ENCODE results near the gene SLC45A2.

The SLC45A2 gene

DNA sequence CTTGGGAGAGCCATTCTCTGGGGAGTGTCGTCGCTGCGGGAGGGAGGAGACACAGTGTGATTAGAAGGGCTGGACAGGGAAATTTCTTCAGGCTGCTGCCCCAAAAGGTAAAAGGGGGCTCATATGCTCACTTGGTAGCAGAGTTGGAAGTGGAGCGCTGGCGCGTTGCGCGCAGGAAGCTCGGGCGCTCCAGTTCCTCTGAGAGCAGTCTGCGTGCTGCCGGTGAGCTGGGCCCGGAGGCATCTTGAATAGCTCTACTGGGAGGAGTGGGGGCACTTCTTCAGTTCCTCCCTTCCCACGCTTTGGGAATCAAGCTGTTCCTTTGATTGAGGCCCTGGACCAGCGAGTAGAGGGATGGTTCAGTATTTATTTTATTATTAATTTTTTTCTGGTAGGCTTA is 45.6 kb downstream of the SLC45A2 start:
- Histone ChIP-seq H3K4me3 (ENCODE audit: low read length in 2 of 2) (no peak overlapping the region), H3K9me3 (ENCODE audit: control insufficient read depth in 2 of 2, low read length in 2 of 2) (no peaks in the 10 kb centered on the region), H3K36me3 (ENCODE audit: control insufficient read depth in 2 of 2, insufficient read depth in 2 of 2, low read length in 2 of 2) (no peaks in the 10 kb centered on the region), H3K27me3 (ENCODE audit: control insufficient read depth in 1 of 2, insufficient read depth in 2 of 2, low read length in 2 of 2) (peaks cover 34 to 45% of the 10 kb centered on the region in 2 donors), H3K4me1 (ENCODE audit: control insufficient read depth, insufficient read depth, low read length) (peaks cover 20% of the 10 kb centered on the region), H3K27ac (ENCODE audit: low read length) (no peak overlapping the region), H3K9ac (ENCODE audit: low read length in 2 of 2) (no peak overlapping the region)

DNA sequence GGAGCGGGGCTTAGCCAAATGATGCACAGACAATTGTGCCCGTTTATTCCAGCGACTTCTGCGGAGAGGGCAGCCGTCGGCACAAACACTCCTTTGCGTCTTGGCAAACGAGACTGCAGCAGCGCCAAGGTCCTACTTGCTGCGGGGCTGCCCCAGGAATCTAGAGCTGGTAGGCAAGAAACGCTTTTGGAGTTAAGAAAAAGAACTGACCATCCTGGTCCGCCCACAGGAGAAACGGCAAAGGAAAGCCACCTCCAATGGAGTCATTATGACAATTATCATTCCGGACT is 46.0 kb downstream of the SLC45A2 start:
- Histone ChIP-seq H3K4me1 (ENCODE audit: control insufficient read depth, insufficient read depth, low read length) (peaks cover 20% of the 10 kb centered on the region), H3K36me3 (ENCODE audit: control insufficient read depth in 2 of 2, insufficient read depth in 2 of 2, low read length in 2 of 2) (no peaks in the 10 kb centered on the region), H3K27ac (ENCODE audit: low read length) (no peak overlapping the region), H3K4me3 (ENCODE audit: low read length in 2 of 2) (no peak overlapping the region), H3K9ac (ENCODE audit: low read length in 2 of 2) (no peak overlapping the region), H3K9me3 (ENCODE audit: control insufficient read depth in 2 of 2, low read length in 2 of 2) (no peaks in the 10 kb centered on the region), H3K27me3 (ENCODE audit: control insufficient read depth in 1 of 2, insufficient read depth in 2 of 2, low read length in 2 of 2) (peaks cover 34 to 45% of the 10 kb centered on the region in 2 donors)

DNA sequence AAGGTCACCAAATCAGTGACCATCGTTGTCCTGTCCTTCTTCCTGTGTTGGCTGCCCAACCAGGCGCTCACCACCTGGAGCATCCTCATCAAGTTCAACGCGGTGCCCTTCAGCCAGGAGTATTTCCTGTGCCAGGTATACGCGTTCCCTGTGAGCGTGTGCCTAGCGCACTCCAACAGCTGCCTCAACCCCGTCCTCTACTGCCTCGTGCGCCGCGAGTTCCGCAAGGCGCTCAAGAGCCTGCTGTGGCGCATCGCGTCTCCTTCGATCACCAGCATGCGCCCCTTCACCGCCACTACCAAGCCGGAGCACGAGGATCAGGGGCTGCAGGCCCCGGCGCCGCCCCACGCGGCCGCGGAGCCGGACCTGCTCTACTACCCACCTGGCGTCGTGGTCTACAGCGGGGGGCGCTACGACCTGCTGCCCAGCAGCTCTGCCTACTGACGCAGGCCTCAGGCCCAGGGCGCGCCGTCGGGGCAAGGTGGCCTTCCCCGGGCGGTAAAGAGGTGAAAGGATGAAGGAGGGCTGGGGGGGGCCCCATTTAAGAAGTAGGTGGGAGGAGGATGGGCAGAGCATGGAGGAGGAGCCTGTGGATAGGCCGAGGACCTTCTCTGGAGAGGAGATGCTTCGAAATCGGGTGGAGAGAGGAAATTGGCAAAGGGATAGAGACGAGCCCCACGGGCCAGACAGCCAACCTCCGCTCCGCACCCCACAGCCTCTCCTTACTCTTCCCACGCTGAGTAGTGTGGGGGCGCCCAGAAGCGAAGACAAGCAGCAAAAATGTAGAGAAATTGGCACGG is 46.6 kb downstream of the SLC45A2 start:
- H3K4me3 ChIP-seq (ENCODE audit: low read length in 2 of 2), result no peak overlapping the region
- no peak overlapping the region for H3K27ac ChIP-seq (ENCODE audit: low read length)
- H3K36me3 ChIP-seq (ENCODE audit: control insufficient read depth in 2 of 2, insufficient read depth in 2 of 2, low read length in 2 of 2), result no peaks in the 10 kb centered on the region
- H3K27me3 ChIP-seq (ENCODE audit: control insufficient read depth in 1 of 2, insufficient read depth in 2 of 2, low read length in 2 of 2), result peaks cover 34 to 45% of the 10 kb centered on the region in 2 donors
- H3K9me3 ChIP-seq (ENCODE audit: control insufficient read depth in 2 of 2, low read length in 2 of 2), result no peaks in the 10 kb centered on the region
- no peak overlapping the region for H3K9ac ChIP-seq (ENCODE audit: low read length in 2 of 2)
- peaks cover 20% of the 10 kb centered on the region for H3K4me1 ChIP-seq (ENCODE audit: control insufficient read depth, insufficient read depth, low read length)

DNA sequence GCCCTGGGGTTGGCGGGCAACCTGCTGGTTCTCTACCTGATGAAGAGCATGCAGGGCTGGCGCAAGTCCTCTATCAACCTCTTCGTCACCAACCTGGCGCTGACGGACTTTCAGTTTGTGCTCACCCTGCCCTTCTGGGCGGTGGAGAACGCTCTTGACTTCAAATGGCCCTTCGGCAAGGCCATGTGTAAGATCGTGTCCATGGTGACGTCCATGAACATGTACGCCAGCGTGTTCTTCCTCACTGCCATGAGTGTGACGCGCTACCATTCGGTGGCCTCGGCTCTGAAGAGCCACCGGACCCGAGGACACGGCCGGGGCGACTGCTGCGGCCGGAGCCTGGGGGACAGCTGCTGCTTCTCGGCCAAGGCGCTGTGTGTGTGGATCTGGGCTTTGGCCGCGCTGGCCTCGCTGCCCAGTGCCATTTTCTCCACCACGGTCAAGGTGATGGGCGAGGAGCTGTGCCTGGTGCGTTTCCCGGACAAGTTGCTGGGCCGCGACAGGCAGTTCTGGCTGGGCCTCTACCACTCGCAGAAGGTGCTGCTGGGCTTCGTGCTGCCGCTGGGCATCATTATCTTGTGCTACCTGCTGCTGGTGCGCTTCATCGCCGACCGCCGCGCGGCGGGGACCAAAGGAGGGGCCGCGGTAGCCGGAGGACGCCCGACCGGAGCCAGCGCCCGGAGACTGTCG is 47.3 kb downstream of the SLC45A2 start:
- H3K4me1 ChIP-seq (ENCODE audit: control insufficient read depth, insufficient read depth, low read length), result peaks cover 20% of the 10 kb centered on the region
- no peak overlapping the region for H3K27ac ChIP-seq (ENCODE audit: low read length)
- H3K4me3 ChIP-seq (ENCODE audit: low read length in 2 of 2), result peak overlapping the region; percentile 47 to 73
- no peaks in the 10 kb centered on the region for H3K36me3 ChIP-seq (ENCODE audit: control insufficient read depth in 2 of 2, insufficient read depth in 2 of 2, low read length in 2 of 2)
- no peaks in the 10 kb centered on the region for H3K9me3 ChIP-seq (ENCODE audit: control insufficient read depth in 2 of 2, low read length in 2 of 2)
- H3K9ac ChIP-seq (ENCODE audit: low read length in 2 of 2), result no peak overlapping the region
- H3K27me3 ChIP-seq (ENCODE audit: control insufficient read depth in 1 of 2, insufficient read depth in 2 of 2, low read length in 2 of 2), result peaks cover 34 to 42% of the 10 kb centered on the region in 2 donors

DNA sequence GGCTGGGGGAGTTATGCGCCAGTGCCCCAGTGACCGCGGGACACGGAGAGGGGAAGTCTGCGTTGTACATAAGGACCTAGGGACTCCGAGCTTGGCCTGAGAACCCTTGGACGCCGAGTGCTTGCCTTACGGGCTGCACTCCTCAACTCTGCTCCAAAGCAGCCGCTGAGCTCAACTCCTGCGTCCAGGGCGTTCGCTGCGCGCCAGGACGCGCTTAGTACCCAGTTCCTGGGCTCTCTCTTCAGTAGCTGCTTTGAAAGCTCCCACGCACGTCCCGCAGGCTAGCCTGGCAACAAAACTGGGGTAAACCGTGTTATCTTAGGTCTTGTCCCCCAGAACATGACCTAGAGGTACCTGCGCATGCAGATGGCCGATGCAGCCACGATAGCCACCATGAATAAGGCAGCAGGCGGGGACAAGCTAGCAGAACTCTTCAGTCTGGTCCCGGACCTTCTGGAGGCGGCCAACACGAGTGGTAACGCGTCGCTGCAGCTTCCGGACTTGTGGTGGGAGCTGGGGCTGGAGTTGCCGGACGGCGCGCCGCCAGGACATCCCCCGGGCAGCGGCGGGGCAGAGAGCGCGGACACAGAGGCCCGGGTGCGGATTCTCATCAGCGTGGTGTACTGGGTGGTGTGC is 48.0 kb downstream of the SLC45A2 start, which contains the start of gene RXFP3:
TSS of gene RXFP3 (plus strand) at position 6 of the 636 bp plus-strand sequence. CDS start at position 361, 355 bp downstream.
- H3K9me3 ChIP-seq (ENCODE audit: control insufficient read depth in 2 of 2, low read length in 2 of 2), result no peaks in the 10 kb centered on the region
- no peaks in the 10 kb centered on the region for H3K36me3 ChIP-seq (ENCODE audit: control insufficient read depth in 2 of 2, insufficient read depth in 2 of 2, low read length in 2 of 2)
- H3K27ac ChIP-seq (ENCODE audit: low read length), result no peak within 1 kb of the TSS
- no peak within 1 kb of the TSS for H3K9ac ChIP-seq (ENCODE audit: low read length in 2 of 2)
- H3K27me3 ChIP-seq (ENCODE audit: control insufficient read depth in 1 of 2, insufficient read depth in 2 of 2, low read length in 2 of 2), result peaks cover 34 to 36% of the 10 kb centered on the region in 2 donors
- peak within 1 kb of the TSS; percentile 47 to 73 for H3K4me3 ChIP-seq (ENCODE audit: low read length in 2 of 2)
- H3K4me1 ChIP-seq (ENCODE audit: control insufficient read depth, insufficient read depth, low read length), result peaks cover 20% of the 10 kb centered on the region

DNA sequence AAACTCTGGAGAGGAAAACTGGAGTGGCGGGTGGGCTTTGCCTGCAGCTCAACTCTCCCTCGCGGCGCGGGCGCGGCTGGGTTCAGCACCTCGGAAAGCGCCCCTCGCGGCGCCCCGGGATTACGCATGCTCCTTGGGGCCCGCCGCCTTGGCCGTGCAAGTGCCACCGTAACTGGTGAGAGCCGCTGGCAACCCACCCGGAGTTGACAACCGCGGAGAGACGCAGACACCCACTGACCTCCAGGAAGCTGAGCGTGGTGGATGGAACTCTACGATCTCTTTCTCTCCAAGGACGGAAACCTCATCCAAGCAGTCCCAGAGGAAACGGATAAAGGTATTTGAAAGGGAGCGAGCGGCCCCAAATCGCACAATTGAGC is 48.5 kb downstream of the SLC45A2 start:
- H3K27ac ChIP-seq (ENCODE audit: low read length), result no peak overlapping the region
- peaks cover 20% of the 10 kb centered on the region for H3K4me1 ChIP-seq (ENCODE audit: control insufficient read depth, insufficient read depth, low read length)
- peak overlapping the region; percentile 47 to 73 for H3K4me3 ChIP-seq (ENCODE audit: low read length in 2 of 2)
- H3K9me3 ChIP-seq (ENCODE audit: control insufficient read depth in 2 of 2, low read length in 2 of 2), result no peaks in the 10 kb centered on the region
- H3K27me3 ChIP-seq (ENCODE audit: control insufficient read depth in 1 of 2, insufficient read depth in 2 of 2, low read length in 2 of 2), result peaks cover 34% of the 10 kb centered on the region in 2 donors
- no peaks in the 10 kb centered on the region for H3K36me3 ChIP-seq (ENCODE audit: control insufficient read depth in 2 of 2, insufficient read depth in 2 of 2, low read length in 2 of 2)
- no peak overlapping the region for H3K9ac ChIP-seq (ENCODE audit: low read length in 2 of 2)

DNA sequence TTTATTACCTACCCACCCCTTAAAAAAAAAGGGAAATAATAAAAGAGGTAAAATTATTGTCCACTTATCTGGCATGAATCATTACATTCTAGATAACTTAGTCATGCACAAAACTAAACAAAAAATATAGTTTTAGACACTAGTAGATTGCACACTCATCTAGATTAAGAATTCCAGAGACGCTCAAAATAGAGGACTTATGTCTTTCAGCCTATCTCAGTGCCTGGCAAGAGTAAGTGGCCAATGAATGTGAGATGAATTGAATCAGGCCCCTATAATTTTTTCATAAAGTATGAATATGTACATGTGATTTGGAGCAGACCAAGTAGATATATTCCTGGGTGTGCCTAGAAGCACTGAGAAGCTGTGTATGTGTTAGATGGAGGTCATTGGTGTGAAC is 50.3 kb downstream of the SLC45A2 start:
- Histone ChIP-seq H3K27ac (ENCODE audit: low read length) (no peak overlapping the region), H3K4me3 (ENCODE audit: low read length in 2 of 2) (no peak overlapping the region), H3K27me3 (ENCODE audit: control insufficient read depth in 1 of 2, insufficient read depth in 2 of 2, low read length in 2 of 2) (peaks cover 26 to 29% of the 10 kb centered on the region in 2 donors), H3K9me3 (ENCODE audit: control insufficient read depth in 2 of 2, low read length in 2 of 2) (no peaks in the 10 kb centered on the region), H3K36me3 (ENCODE audit: control insufficient read depth in 2 of 2, insufficient read depth in 2 of 2, low read length in 2 of 2) (no peaks in the 10 kb centered on the region), H3K4me1 (ENCODE audit: control insufficient read depth, insufficient read depth, low read length) (peaks cover 20% of the 10 kb centered on the region), H3K9ac (ENCODE audit: low read length in 2 of 2) (no peak overlapping the region)

DNA sequence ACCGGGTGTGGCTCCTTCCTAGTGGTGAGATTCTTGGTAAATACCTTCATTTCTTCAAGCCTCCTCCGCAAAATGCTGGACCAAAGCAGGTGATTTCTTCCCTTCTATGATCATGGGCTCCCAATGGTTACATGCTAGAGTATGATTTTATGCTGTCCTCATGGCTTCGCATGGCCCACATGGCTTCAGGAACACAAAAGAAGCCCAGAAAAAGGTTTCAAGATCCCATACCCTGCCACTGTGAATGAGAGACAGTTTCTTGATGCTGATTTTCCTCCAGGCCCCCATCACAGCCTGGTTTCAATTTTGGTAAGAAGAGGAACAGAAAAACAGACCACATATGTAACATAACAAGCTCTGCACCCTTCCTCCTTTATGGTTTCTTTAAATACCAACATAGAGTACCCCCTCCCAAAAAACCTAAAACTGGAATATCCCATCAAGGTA is 50.7 kb downstream of the SLC45A2 start:
- H3K9me3 ChIP-seq (ENCODE audit: control insufficient read depth in 2 of 2, low read length in 2 of 2), result no peaks in the 10 kb centered on the region
- H3K36me3 ChIP-seq (ENCODE audit: control insufficient read depth in 2 of 2, insufficient read depth in 2 of 2, low read length in 2 of 2), result no peaks in the 10 kb centered on the region
- no peak overlapping the region for H3K9ac ChIP-seq (ENCODE audit: low read length in 2 of 2)
- peaks cover 20% of the 10 kb centered on the region for H3K4me1 ChIP-seq (ENCODE audit: control insufficient read depth, insufficient read depth, low read length)
- no peak overlapping the region for H3K27ac ChIP-seq (ENCODE audit: low read length)
- peaks cover 25 to 26% of the 10 kb centered on the region in 2 donors for H3K27me3 ChIP-seq (ENCODE audit: control insufficient read depth in 1 of 2, insufficient read depth in 2 of 2, low read length in 2 of 2)
- no peak overlapping the region for H3K4me3 ChIP-seq (ENCODE audit: low read length in 2 of 2)

DNA sequence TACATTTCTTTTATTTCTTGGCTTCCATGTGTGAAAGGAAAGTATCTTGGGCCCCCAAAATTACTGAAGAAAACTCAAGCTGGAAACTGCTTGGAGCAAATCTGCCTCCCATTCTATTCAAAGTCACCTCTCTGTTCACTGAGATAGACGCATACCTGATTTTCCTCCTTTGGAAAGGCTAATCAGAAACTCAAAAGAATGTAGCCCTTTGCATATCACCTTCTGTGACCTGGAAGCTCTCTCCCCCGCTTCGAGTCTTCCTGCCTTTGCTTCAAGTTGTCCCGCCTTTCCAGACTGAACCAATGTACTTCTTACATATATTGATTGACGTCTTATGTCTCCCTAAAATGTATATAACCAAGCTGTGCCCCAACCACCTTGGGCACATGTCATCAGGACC is 53.4 kb downstream of the SLC45A2 start:
- peaks cover 4% of the 10 kb centered on the region for H3K4me1 ChIP-seq (ENCODE audit: control insufficient read depth, insufficient read depth, low read length)
- peaks cover 0 to 2% of the 10 kb centered on the region in 2 donors for H3K27me3 ChIP-seq (ENCODE audit: control insufficient read depth in 1 of 2, insufficient read depth in 2 of 2, low read length in 2 of 2)

DNA sequence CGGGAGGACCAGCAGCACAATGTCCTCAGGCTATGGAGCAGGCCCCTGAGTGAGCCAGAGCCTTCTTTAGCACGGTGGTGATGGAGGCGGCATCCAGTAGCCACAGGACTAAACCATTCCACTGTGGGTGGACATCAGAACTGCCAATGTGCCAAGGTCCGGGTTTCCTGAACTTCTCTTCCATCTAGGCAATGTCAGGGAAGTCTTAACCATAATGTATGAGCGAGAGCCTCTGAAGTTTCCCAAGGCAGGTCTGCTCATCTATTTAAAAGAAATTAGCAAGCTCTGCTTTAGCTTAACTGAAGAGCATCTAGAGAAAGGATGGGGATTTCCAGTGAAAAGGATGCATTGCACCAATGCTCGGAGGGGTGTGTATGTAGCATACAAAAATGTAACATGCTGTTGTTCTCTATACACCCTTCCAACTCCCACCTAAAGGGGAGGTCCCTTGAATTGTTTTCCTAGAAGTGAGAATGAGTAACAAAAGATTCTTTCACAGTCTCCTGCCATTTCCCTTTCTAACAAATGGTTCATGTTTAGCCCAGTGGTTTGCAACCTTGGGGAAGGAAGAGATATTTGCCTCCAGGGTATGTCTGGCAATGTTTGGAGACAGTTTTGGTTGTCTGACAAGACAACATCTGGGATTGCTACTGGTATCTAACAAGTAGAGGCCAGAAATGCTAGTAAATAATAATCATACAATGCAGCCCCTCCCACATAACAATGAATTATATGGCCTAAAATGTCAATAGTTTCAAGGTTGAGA is 54.4 kb downstream of the SLC45A2 start:
- H3K9me3 ChIP-seq (ENCODE audit: control insufficient read depth in 2 of 2, low read length in 2 of 2), result no peaks in the 10 kb centered on the region
- no peaks in the 10 kb centered on the region for H3K4me1 ChIP-seq (ENCODE audit: control insufficient read depth, insufficient read depth, low read length)
- H3K36me3 ChIP-seq (ENCODE audit: control insufficient read depth in 2 of 2, insufficient read depth in 2 of 2, low read length in 2 of 2), result no peaks in the 10 kb centered on the region
- no peak overlapping the region for H3K27ac ChIP-seq (ENCODE audit: low read length)
- H3K27me3 ChIP-seq (ENCODE audit: control insufficient read depth in 1 of 2, insufficient read depth in 2 of 2, low read length in 2 of 2), result no peaks in the 10 kb centered on the region
- no peak overlapping the region for H3K4me3 ChIP-seq (ENCODE audit: low read length in 2 of 2)
- no peak overlapping the region for H3K9ac ChIP-seq (ENCODE audit: low read length in 2 of 2)

More for the DNA sequence above, 53.4 kb downstream of the SLC45A2 start:
- no peak overlapping the region for H3K27ac ChIP-seq (ENCODE audit: low read length)
- H3K9me3 ChIP-seq (ENCODE audit: control insufficient read depth in 2 of 2, low read length in 2 of 2), result no peaks in the 10 kb centered on the region
- H3K36me3 ChIP-seq (ENCODE audit: control insufficient read depth in 2 of 2, insufficient read depth in 2 of 2, low read length in 2 of 2), result no peaks in the 10 kb centered on the region
- H3K9ac ChIP-seq (ENCODE audit: low read length in 2 of 2), result no peak overlapping the region
- no peak overlapping the region for H3K4me3 ChIP-seq (ENCODE audit: low read length in 2 of 2)
